ENCODE data around the gene AZI2.

DNA sequence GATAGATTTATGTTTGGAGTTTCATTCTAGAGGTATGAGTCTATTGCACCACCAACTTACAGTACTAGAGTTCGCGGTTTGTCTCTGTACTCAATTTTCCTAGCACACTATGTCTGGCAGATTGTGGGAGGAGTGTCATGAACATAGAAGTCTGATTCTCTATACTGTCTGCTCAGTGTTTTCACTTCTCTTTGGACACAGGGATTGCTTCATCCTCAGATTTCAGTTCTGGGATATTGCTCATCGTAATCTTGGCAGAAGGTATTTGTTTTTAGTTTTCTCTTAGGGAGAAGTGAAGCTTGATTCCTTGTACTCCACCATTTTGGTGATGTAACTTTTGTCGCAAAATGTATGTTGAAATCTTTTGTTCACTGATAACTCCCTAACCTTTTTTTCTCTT, 27.8 kb upstream of the AZI2 start:
- TF ChIP-seq, protein P1, sequence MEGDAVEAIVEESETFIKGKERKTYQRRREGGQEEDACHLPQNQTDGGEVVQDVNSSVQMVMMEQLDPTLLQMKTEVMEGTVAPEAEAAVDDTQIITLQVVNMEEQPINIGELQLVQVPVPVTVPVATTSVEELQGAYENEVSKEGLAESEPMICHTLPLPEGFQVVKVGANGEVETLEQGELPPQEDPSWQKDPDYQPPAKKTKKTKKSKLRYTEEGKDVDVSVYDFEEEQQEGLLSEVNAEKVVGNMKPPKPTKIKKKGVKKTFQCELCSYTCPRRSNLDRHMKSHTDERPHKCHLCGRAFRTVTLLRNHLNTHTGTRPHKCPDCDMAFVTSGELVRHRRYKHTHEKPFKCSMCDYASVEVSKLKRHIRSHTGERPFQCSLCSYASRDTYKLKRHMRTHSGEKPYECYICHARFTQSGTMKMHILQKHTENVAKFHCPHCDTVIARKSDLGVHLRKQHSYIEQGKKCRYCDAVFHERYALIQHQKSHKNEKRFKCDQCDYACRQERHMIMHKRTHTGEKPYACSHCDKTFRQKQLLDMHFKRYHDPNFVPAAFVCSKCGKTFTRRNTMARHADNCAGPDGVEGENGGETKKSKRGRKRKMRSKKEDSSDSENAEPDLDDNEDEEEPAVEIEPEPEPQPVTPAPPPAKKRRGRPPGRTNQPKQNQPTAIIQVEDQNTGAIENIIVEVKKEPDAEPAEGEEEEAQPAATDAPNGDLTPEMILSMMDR (IDR thresholded peaks at IDR 0.05 in 8 of 11, conservative IDR thresholded peaks at IDR 0.05 in 3 of 11), result no peak
- no peak for TF ChIP-seq POLR2AphosphoS5 (IDR thresholded peaks at IDR 0.05)

All from spleen (tissue), 7 donors.